IMR-90 (cell line): ENCODE data around the gene KIAA0232. TPM values are rescaled to one million over a fixed set of nuclear protein-coding genes. Genes with fewer than 3 reads are reported as not detected.

Experiments used
- ATAC-seq: fragments of 200-7000 bp; cut with Tn5 transposase; 2 replicates; pipeline ENCODE4 v1.9.1; 2020; ENCODE audit warnings: low read depth, mild to moderate bottlenecking, moderate library complexity
- BruUV-seq: library from RNA; stranded (reverse); fragments of 400-500 nt; replicated peaks from 2 replicates; lab custom pipeline; 2021; lab: Mats Ljungman, UMichigan
- CTCF ChIA-PET: fragments of 300-600 bp; formaldehyde crosslinking; extraction: SDS; loops from one replicate; lab custom pipeline; 2021; ENCODE audit warnings: antibody characterized with exemption; lab: Yijun Ruan, JAX
- POLR2A ChIA-PET: fragments of 300-600 bp; sonication (Branson Sonifier 250); formaldehyde crosslinking; loops from one replicate; lab custom pipeline; 2022; ENCODE audit warnings: antibody characterized with exemption; ENCODE audit not compliant: unreplicated experiment; lab: Charles Lee
- DNase-seq: peaks from one replicate; pipeline ENCODE4 v3.0.0; 2013
- H2AFZ ChIP-seq: replicated peaks from 2 replicates; pipeline ENCODE3; 2013; ENCODE audit warnings: low read length, mild to moderate bottlenecking; ENCODE audit not compliant: poor library complexity
- H2AK5ac ChIP-seq: 2 replicates; pipeline ENCODE4 v1.6.1; 2013; ENCODE audit warnings: low read depth, low read length, inconsistent platforms
- H2AK9ac ChIP-seq: replicated peaks from 2 replicates; pipeline ENCODE3; 2013; ENCODE audit warnings: mild to moderate bottlenecking, low read depth, low read length, moderate library complexity; ENCODE audit not compliant: poor library complexity
- H2BK120ac ChIP-seq: 2 replicates; pipeline ENCODE4 v1.6.1; 2013; ENCODE audit warnings: low read depth, low read length, inconsistent platforms
- H2BK15ac ChIP-seq: 3 replicates; pipeline ENCODE4 v1.6.1; 2013; ENCODE audit warnings: low read depth, low read length, inconsistent platforms
- H2BK20ac ChIP-seq: 2 replicates; pipeline ENCODE4 v1.6.1; 2013; ENCODE audit warnings: low read depth, mild to moderate bottlenecking, inconsistent platforms, low read length, moderate library complexity
- H2BK5ac ChIP-seq: 2 replicates; pipeline ENCODE4 v1.6.1; 2013; ENCODE audit warnings: mild to moderate bottlenecking, low read depth, low read length, inconsistent platforms; ENCODE audit not compliant: poor library complexity, severe bottlenecking
- H3K14ac ChIP-seq: replicated peaks from 2 replicates; pipeline ENCODE4 v1.6.1; 2013; ENCODE audit warnings: low read depth, low read length, inconsistent platforms
- H3K18ac ChIP-seq: 2 replicates; pipeline ENCODE4 v1.6.1; 2013; ENCODE audit warnings: low read depth, low read length, control low read depth
- H3K23ac ChIP-seq: 2 replicates; pipeline ENCODE4 v1.6.1; 2013; ENCODE audit warnings: low read depth, low read length, inconsistent platforms
- H3K27ac ChIP-seq: 2 replicates; pipeline ENCODE4 v1.5.1; 2013; ENCODE audit warnings: mild to moderate bottlenecking, control low read depth, low read length; ENCODE audit not compliant: insufficient read depth
- H3K27me3 ChIP-seq: 2 replicates; pipeline ENCODE4 v1.6.1; 2013; ENCODE audit warnings: low read length; ENCODE audit not compliant: control insufficient read depth, insufficient read depth
- H3K36me3 ChIP-seq: 2 replicates; pipeline ENCODE4 v1.6.1; 2013; ENCODE audit warnings: low read length, mixed read lengths; ENCODE audit not compliant: control insufficient read depth, insufficient read depth
- H3K4ac ChIP-seq: 2 replicates; pipeline ENCODE4 v1.6.1; 2013; ENCODE audit warnings: low read depth, low read length, inconsistent platforms
- H3K4me1 ChIP-seq: 2 replicates; pipeline ENCODE4 v1.6.1; 2013; ENCODE audit warnings: low read length, mixed read lengths; ENCODE audit not compliant: control insufficient read depth, insufficient read depth
- H3K4me2 ChIP-seq: 2 replicates; pipeline ENCODE4 v1.6.1; 2013; ENCODE audit warnings: low read depth, mild to moderate bottlenecking, control low read depth, low read length, moderate library complexity
- H3K4me3 ChIP-seq: 2 replicates; pipeline ENCODE4 v1.5.1; 2013; ENCODE audit warnings: low read depth, mild to moderate bottlenecking, control low read depth, low read length, moderate library complexity; ENCODE audit not compliant: insufficient read depth
- H3K56ac ChIP-seq: 2 replicates; pipeline ENCODE4 v1.6.1; 2013; ENCODE audit warnings: low read length, inconsistent platforms; ENCODE audit not compliant: insufficient read depth; ENCODE audit errors: extremely low read depth
- H3K79me1 ChIP-seq, 2 experiments: 2 replicates each; pipeline ENCODE4 v1.6.1; 2013; ENCODE audit warnings: low read length in 2 of 2, inconsistent platforms in 1 of 2, low read depth in 1 of 2
- H3K9ac ChIP-seq: 2 replicates; pipeline ENCODE4 v1.6.1; 2013; ENCODE audit warnings: low read depth, low read length, control low read depth
- H3K9me1 ChIP-seq: 2 replicates; pipeline ENCODE4 v1.6.1; 2013; ENCODE audit warnings: low read length, inconsistent platforms; ENCODE audit not compliant: insufficient read depth
- H3K9me3 ChIP-seq: 2 replicates; pipeline ENCODE4 v1.6.1; 2013; ENCODE audit warnings: low read length; ENCODE audit not compliant: control insufficient read depth, insufficient read depth
- H4K20me1 ChIP-seq: 2 replicates; pipeline ENCODE4 v1.6.1; 2013; ENCODE audit warnings: low read length, inconsistent platforms; ENCODE audit not compliant: insufficient read depth
- H4K5ac ChIP-seq: 2 replicates; pipeline ENCODE4 v1.6.1; 2013; ENCODE audit warnings: mild to moderate bottlenecking, low read depth, low read length, control low read depth
- H4K8ac ChIP-seq, 2 experiments: 2 replicates each; pipeline ENCODE4 v1.6.1; 2013; ENCODE audit warnings: low read depth in 2 of 2, low read length in 2 of 2, control low read depth in 1 of 2, inconsistent platforms in 1 of 2
- H4K91ac ChIP-seq: 2 replicates; pipeline ENCODE4 v1.6.1; 2013; ENCODE audit warnings: low read depth, low read length, inconsistent platforms; ENCODE audit not compliant: insufficient read depth
- ELK1 ChIP-seq: fragments of 150-350 bp; IDR thresholded peaks from 2 replicates; pipeline ENCODE4 v1.6.1; 2016; ENCODE audit warnings: low read depth, mild to moderate bottlenecking, low read length, moderate library complexity, borderline replicate concordance
- MAFK ChIP-seq: IDR thresholded peaks from 2 replicates; pipeline ENCODE4 v1.6.1; 2012; ENCODE audit warnings: low read depth, low read length, improper control_type of control experiment
- POLR2A ChIP-seq: IDR thresholded peaks from 2 replicates; pipeline ENCODE4 v1.6.1; 2012; ENCODE audit warnings: mild to moderate bottlenecking, low read depth, low read length
- RFX5 ChIP-seq: IDR thresholded peaks from 2 replicates; pipeline ENCODE4 v1.8.0; 2012; ENCODE audit warnings: low read depth, mild to moderate bottlenecking, low read length, moderate library complexity
- WGBS, 2 experiments: methylation state at CpG; one replicate each; pipeline versions ENCODE4 v1.1.5 to v1.1.7; 2013; ENCODE audit warnings: missing lambda C conversion rate in 2 of 2; ENCODE audit not compliant: insufficient read length in 1 of 2; ENCODE audit errors: extremely low coverage in 2 of 2; 5-methylcytosine and 5-hydroxymethylcytosine counted together
- dilution Hi-C: fragments of 300-500 bp; cut with HindIII; formaldehyde crosslinking; loops from one replicate; pipeline ENCODE4 v1.14.3; 2018; ENCODE audit warnings: low sequenced_read_pairs; ENCODE audit not compliant: unreplicated experiment
- in situ Hi-C: fragments of 300-500 bp; cut with MboI; formaldehyde crosslinking; loops from 3 replicates; pipeline ENCODE4 v1.14.3; 2019; ENCODE audit warnings: low sequenced_read_pairs, inconsistent platforms, mixed read lengths
- intact Hi-C: fragments of 100-400 bp; cut with micrococcal nuclease; formaldehyde crosslinking; loops from 2 replicates; pipeline ENCODE4 v1.10.0; 2022
- polyA plus RNA-seq, 3 experiments: library from polyadenylated mRNA; depleted of rRNA; stranded (reverse); fragments of >200 nt; gene quantifications; 2 replicates each; pipeline ENCODE4 v1.2.3, GENCODE V29; 2012; ENCODE audit warnings: low replicate concordance in 1 of 3
- total RNA-seq: library from RNA; depleted of rRNA; stranded (reverse); fragments of >200 nt; gene quantifications from 2 replicates; pipeline ENCODE4 v1.2.3, GENCODE V29; 2012

KIAA0232 gene
- total and polyA plus RNA-seq, 2 of the 4 experiments (the other 2 are of a cell fraction), result 6.8 to 19.5 TPM

- in situ Hi-C loops (no loop called here), intact Hi-C loops (no loop called here), dilution Hi-C loops (no loop called here)
- H2BK20ac ChIP-seq, result no peak overlapping the region
- no peak overlapping the region for H2AFZ ChIP-seq
- H4K8ac ChIP-seq, result no peak overlapping the region
- H3K4me1 ChIP-seq, result peaks cover 13% of the 10 kb centered on the region
- no peak overlapping the region for H2BK5ac ChIP-seq
- H2BK120ac ChIP-seq, result no peak overlapping the region
- H4K91ac ChIP-seq, result no peak overlapping the region
- no peak overlapping the region for H3K9ac ChIP-seq
- no peak overlapping the region for H3K4me3 ChIP-seq
- H3K18ac ChIP-seq, result no peak overlapping the region
- no peak overlapping the region for H3K4me2 ChIP-seq
- no peak for DNase-seq
- POLR2A ChIA-PET, result no interaction called here
- H3K79me1 ChIP-seq, result peaks cover 35 to 55% of the 10 kb centered on the region in 2 experiments
- peaks cover 12% of the 10 kb centered on the region; the same call in 1 of the 2 replicates for H3K9me1 ChIP-seq
- no peak overlapping the region for H3K4ac ChIP-seq
- peaks cover 33% of the 10 kb centered on the region for H4K20me1 ChIP-seq
- CTCF ChIA-PET, result no interaction called here
- no peak overlapping the region for H2BK15ac ChIP-seq
- no peaks in the 10 kb centered on the region for H3K9me3 ChIP-seq
- no peak overlapping the region for H3K14ac ChIP-seq
- no peak for ATAC-seq
- no TSS peak for BruUV-seq
- H3K56ac ChIP-seq, result no peak overlapping the region
- H2AK5ac ChIP-seq, result no peak overlapping the region
- WGBS, 2 experiments, result no CpG with 5 or more reads among the region's 18 CpGs
- H4K5ac ChIP-seq, result no peak overlapping the region
- no peaks in the 10 kb centered on the region for H3K36me3 ChIP-seq
- H3K23ac ChIP-seq, result no peak overlapping the region
- H3K27ac ChIP-seq, result no peak overlapping the region
- TF ChIP-seq MAFK, result no peak
- no peak for TF ChIP-seq RFX5
- TF ChIP-seq POLR2A, result no peak
- TF ChIP-seq ELK1, result no peak
- no peaks in the 10 kb centered on the region for H3K27me3 ChIP-seq
- H2AK9ac ChIP-seq, result no peak overlapping the region
These were observed 132.8 kb downstream of the KIAA0232 start for GRCh38 chr4:6915041-6916005.
